GM18505 (cell line): ENCODE measurements around the gene VANGL1.
A peak's percentile ranks its signal among the peaks of the same experiment; 100 is the strongest.

ENCODE experiments used
- ATAC-seq: cut with Tn5 transposase; IDR thresholded peaks from one replicate; pipeline ENCODE4 v1.9.1; 2021; ENCODE audit not compliant: unreplicated experiment
- POLR2A ChIP-seq: IDR thresholded peaks from 4 replicates; pipeline ENCODE4 v1.6.1; 2011; ENCODE audit warnings: borderline replicate concordance; ENCODE audit not compliant: insufficient read depth, insufficient read length; ENCODE audit errors: extremely low read depth

Gene VANGL1

GRCh38 chr1:115726570-115726969 is 84.8 kb downstream of the VANGL1 start:
- TF ChIP-seq POLR2A: no peak
- no peak for ATAC-seq

DNA sequence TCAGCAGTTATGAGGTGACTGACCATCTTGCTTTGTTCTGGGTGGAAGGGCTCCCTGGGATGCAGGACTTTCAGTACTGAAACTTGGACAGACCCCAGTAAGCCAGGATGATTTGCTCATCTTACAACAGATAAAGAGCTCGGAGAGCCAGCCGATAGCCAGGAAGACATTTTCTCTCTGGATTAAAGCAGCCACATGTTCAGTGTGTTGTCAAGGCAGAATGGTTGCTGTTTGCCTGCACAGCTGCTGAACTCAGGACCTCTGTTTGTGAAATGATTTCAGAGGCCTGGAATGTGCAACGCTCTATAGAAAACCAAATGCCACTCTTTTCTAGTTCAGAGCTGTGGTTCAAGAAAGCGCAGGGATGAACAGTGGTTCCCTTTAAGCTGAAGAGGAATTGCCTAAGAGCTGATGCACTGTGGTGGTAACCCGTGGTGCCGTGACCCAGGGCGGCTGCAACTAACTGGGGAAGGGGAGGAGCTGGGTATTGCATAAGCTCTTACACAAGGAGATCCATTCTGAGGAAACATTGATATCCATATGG is 86.0 kb downstream of the VANGL1 start:
- no peak for ATAC-seq

GRCh38 chr1:115728341-115728740 is 86.6 kb downstream of the VANGL1 start:
- no peak for TF ChIP-seq POLR2A
- no peak for ATAC-seq

More for the DNA sequence above, 86.0 kb downstream of the VANGL1 start:
- no peak for TF ChIP-seq POLR2A

GRCh38 chr1:115729756-115730155 is 88.0 kb downstream of the VANGL1 start:
- peak; percentile 96 for ATAC-seq

DNA sequence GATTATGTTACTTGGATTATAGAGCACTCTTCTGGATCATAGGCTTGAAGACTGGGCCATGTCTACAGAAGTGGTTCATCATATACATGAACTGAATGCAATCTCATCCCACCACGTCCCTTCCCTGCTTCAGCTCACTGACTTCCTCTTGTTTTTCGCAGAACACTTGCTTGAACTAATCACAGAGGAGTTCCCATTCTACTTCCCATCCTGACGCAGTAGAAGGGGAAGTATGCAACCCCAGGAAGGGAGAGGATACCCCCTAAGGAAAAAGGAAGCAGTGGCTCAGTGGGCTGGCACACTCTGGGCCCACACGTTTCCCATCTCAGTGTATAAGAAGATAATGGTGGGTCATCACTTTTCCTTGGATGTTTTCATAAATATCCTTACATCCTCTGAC is 90.5 kb downstream of the VANGL1 start:
- no peak for TF ChIP-seq POLR2A
- no peak for ATAC-seq

More at GRCh38 chr1:115729756-115730155, 88.0 kb downstream of the VANGL1 start:
- no peak for TF ChIP-seq POLR2A

GRCh38 chr1:115740811-115741210 is 99.0 kb downstream of the VANGL1 start:
- TF ChIP-seq POLR2A: no peak
- no peak for ATAC-seq

- no peak for ATAC-seq
- TF ChIP-seq POLR2A: no peak
Measured at GRCh38 chr1:115744646-115745275, 103.0 kb downstream of the VANGL1 start.

DNA sequence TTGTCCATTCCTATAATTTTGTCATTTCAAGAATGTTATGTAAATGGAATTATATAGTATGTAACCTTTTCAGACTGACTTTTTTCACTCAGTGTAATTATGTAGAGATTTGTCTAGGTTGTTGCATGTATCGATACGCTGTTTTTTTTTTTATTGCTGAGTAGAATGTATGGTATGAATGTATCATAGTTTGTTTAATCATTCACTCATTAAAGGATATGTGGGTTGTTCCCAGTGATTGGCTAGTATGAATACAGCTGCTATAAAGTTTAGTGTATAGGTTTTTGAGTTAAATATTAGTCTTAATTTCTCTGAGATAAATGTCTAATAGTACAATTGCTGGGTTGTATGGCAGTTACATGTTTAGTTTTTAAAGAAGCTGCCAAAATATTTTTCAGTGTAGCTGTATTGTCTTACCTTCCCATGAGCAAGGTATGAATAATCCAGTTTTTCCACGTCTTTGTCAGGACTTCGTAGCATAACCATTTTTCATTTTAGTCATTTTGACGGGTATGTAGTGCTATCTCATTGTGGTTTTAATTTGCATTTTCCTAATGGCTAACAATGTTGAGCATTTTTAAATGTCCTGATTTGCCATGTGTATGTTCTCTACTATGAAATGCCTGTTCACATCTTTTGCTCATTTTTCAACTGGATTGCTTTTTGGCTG is 104.4 kb downstream of the VANGL1 start:
- ATAC-seq: no peak
- no peak for TF ChIP-seq POLR2A
